RPMI8226 (cell line): ENCODE measurements around the gene SLC34A1.
"Not testable (repeated sequence)": the region's sequence is repeated elsewhere in the genome, so short reads cannot be mapped to it uniquely, and the experiment has no call there.

Experiments
- DNase-seq: peaks from one replicate; pipeline ENCODE4 v3.0.0-alpha.2; 2015

SLC34A1 gene

GRCh38 chr5:177355868-177356168 lies 28.4 kb upstream of the SLC34A1 start:
- no peak for DNase-seq

- peak; percentile 39 for DNase-seq
Observed at GRCh38 chr5:177356746-177357145, 27.5 kb upstream of the SLC34A1 start.

GRCh38 chr5:177357146-177357458 lies 27.1 kb upstream of the SLC34A1 start:
- no peak for DNase-seq

GRCh38 chr5:177357459-177358351 lies 26.5 kb upstream of the SLC34A1 start, which contains the start of gene RGS14:
TSS of gene RGS14 (plus strand) at chr5:177357924. CDS start at chr5:177358025, 101 bp downstream.
- peak; percentile 90 for DNase-seq

- DNase-seq = no peak
Observed at GRCh38 chr5:177358370-177358819, 25.8 kb upstream of the SLC34A1 start.

GRCh38 chr5:177359451-177359851 lies 24.8 kb upstream of the SLC34A1 start:
- DNase-seq = no peak

GRCh38 chr5:177359860-177360259 lies 24.4 kb upstream of the SLC34A1 start:
- DNase-seq = no peak

GRCh38 chr5:177360740-177361139 lies 23.5 kb upstream of the SLC34A1 start:
- DNase-seq = not testable (repeated sequence)

- DNase-seq = peak; percentile 45
Observed at GRCh38 chr5:177361418-177362291, 22.6 kb upstream of the SLC34A1 start.

- no peak for DNase-seq
Observed at GRCh38 chr5:177362292-177362609, 22.0 kb upstream of the SLC34A1 start.

GRCh38 chr5:177362610-177363507 lies 21.4 kb upstream of the SLC34A1 start:
- DNase-seq = peak; percentile 49

GRCh38 chr5:177363565-177363964 lies 20.7 kb upstream of the SLC34A1 start:
- DNase-seq = no peak

- no peak for DNase-seq
Observed at GRCh38 chr5:177364159-177364962, 19.9 kb upstream of the SLC34A1 start.

- DNase-seq = no peak
Observed at GRCh38 chr5:177365845-177366527, 18.2 kb upstream of the SLC34A1 start.

- DNase-seq = no peak
Observed at GRCh38 chr5:177366528-177367322, 17.5 kb upstream of the SLC34A1 start.

- DNase-seq = no peak
Observed at GRCh38 chr5:177367323-177367848, 16.8 kb upstream of the SLC34A1 start.

- DNase-seq = no peak
Observed at GRCh38 chr5:177367981-177368868, 16.0 kb upstream of the SLC34A1 start.

GRCh38 chr5:177368869-177369644 lies 15.2 kb upstream of the SLC34A1 start:
- peak; percentile 54 for DNase-seq
